NT2/D1 (cell line): ENCODE measurements around the gene SRGAP1.

Experiments used
- DNase-seq: peaks from one replicate; pipeline ENCODE4 v3.0.0-alpha.2; 2011; ENCODE audit warnings: low read depth, low spot score
- H3K27me3 ChIP-seq: 2 replicates; pipeline ENCODE4 v1.6.0; 2011; ENCODE audit warnings: mild to moderate bottlenecking; ENCODE audit not compliant: insufficient read length, insufficient read depth
- H3K36me3 ChIP-seq: 2 replicates; pipeline ENCODE4 v1.6.1; 2011; ENCODE audit warnings: mild to moderate bottlenecking, low read length, mixed read lengths; ENCODE audit not compliant: insufficient read depth, insufficient read length
- H3K4me1 ChIP-seq: 2 replicates; pipeline ENCODE4 v1.5.1; 2011; ENCODE audit not compliant: insufficient read depth, insufficient read length
- H3K4me3 ChIP-seq: 2 replicates; pipeline ENCODE4 v1.5.1; 2011; ENCODE audit warnings: low read depth; ENCODE audit not compliant: insufficient read length
- H3K9ac ChIP-seq: 2 replicates; pipeline ENCODE4 v1.6.0; 2011; ENCODE audit warnings: low read depth; ENCODE audit not compliant: insufficient read length
- H3K9me3 ChIP-seq: 2 replicates; pipeline ENCODE4 v1.5.1; 2011; ENCODE audit warnings: mild to moderate bottlenecking, low read length; ENCODE audit not compliant: insufficient read depth
- SUZ12 ChIP-seq: IDR thresholded peaks from 2 replicates; pipeline ENCODE4 v1.6.1; 2011; ENCODE audit not compliant: insufficient read length, insufficient read depth; ENCODE audit errors: extremely low read depth
- YY1 ChIP-seq: IDR thresholded peaks from 2 replicates; pipeline ENCODE4 v1.6.1; 2011; ENCODE audit not compliant: insufficient read length, insufficient read depth
- ZNF274 ChIP-seq: IDR thresholded peaks from 2 replicates; pipeline ENCODE4 v1.6.1; 2011; ENCODE audit warnings: mild to moderate bottlenecking, low read depth, low read length

The SRGAP1 gene

DNA sequence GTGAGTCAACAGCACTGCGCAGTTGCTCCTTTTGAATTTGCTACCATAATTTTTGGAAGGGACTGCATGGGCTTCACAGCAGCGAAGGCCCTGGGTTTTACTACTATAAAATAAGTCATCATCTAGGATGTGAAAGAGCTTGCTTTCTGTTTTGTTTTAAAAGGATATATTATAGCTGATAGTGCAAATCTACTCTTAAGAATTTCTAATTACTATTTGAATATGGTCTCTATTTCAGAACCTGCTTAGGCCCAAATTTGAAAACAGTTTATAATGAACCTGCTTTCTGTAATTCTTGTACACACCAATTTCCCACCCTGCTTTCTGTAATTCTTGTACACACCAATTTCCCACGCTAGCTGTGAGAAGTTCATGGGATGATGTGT lies 73.0 kb downstream of the SRGAP1 start:
- TF ChIP-seq ZNF274 (no peak), SUZ12 (no peak), YY1 (no peak)
- H3K9ac ChIP-seq, result no peak overlapping the region

DNA sequence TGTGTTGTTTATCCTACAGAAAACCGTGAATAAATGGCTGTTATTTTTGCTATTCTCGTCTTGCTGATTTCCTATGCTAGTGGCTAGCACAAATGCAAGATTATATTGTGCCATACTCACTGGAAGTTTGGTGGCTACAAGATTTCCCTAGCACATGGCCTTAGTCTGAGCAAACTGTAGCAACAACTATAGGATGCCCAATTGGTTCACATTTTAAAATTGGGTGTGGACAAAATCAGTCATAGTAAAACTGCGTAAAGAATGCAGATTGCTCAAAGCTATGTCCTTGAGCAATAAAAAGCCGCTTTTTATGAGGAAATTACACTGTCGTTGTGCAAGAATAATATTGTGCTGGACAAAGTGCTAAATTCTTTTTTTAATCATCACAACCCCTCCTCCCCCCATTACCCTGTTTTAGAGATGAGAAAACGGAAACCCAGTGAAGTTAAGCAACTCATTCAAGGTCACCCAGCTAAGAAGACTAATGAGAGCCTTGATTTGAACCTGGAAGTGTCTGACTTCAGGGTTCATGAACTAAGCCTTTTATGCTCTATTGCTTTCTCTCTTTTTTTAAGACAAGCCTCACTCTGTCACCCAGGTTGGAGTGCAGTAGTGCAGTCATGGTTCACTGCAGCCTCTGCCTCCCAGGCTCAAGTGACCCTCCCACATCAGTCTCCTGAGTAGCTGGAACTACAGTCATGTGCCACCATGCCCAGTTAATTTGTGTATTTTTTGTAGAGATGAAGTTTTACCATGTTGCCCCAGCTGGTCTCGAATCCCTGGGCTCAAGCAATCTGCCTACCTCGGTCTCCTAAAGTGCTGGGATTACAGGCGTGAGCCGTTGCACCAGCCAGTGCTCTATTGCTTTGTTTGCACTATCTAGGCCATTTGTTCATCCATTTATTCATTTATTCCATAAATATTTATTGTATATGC lies 73.6 kb downstream of the SRGAP1 start:
- H3K27me3 ChIP-seq, result no peaks in the 10 kb centered on the region
- H3K36me3 ChIP-seq, result no peaks in the 10 kb centered on the region
- no peak overlapping the region for H3K4me3 ChIP-seq
- DNase-seq, result no peak
- TF ChIP-seq ZNF274, result no peak
- TF ChIP-seq SUZ12, result no peak
- TF ChIP-seq YY1, result no peak
- no peak overlapping the region for H3K9ac ChIP-seq
- H3K4me1 ChIP-seq, result no peaks in the 10 kb centered on the region
- no peaks in the 10 kb centered on the region for H3K9me3 ChIP-seq

More for the DNA sequence above, 73.0 kb downstream of the SRGAP1 start:
- DNase-seq, result no peak
- H3K36me3 ChIP-seq, result no peaks in the 10 kb centered on the region
- no peaks in the 10 kb centered on the region for H3K27me3 ChIP-seq
- no peaks in the 10 kb centered on the region for H3K9me3 ChIP-seq
- no peaks in the 10 kb centered on the region for H3K4me1 ChIP-seq
- H3K4me3 ChIP-seq, result no peak overlapping the region

DNA sequence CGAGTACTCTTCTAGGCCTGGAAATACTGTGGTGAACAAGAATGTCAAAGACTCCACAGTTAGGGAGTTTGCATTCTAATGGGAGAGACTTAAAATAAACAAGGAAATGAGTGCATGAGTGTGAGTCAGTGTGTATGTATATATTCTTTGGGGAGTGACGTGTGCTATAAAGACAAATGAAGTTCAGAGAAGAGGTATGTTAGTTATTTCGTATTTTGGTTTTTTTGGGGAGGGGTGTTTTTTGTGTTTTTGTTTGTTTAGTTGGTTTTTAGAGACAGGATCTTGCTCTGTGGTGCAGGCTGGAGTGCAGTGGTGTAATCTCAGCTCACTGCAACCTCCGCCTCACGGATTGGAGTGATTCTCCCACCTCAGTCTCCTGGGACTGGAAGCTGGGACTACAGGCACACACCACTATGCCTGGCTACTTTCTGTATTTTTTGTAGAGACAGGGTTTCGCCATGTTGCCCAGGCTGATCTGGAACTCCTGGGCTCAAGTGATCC lies 74.3 kb downstream of the SRGAP1 start:
- no peaks in the 10 kb centered on the region for H3K27me3 ChIP-seq
- H3K36me3 ChIP-seq, result no peaks in the 10 kb centered on the region
- no peak overlapping the region for H3K9ac ChIP-seq
- H3K4me1 ChIP-seq, result no peaks in the 10 kb centered on the region
- DNase-seq, result no peak
- TF ChIP-seq SUZ12 (no peak), ZNF274 (no peak), YY1 (no peak)
- no peak overlapping the region for H3K4me3 ChIP-seq
- H3K9me3 ChIP-seq, result no peaks in the 10 kb centered on the region

GRCh38 chr12:63919756-63920155 lies 75.3 kb downstream of the SRGAP1 start:
- H3K27me3 ChIP-seq, result no peaks in the 10 kb centered on the region
- no peak for DNase-seq
- no peak overlapping the region for H3K9ac ChIP-seq
- H3K4me3 ChIP-seq, result no peak overlapping the region
- no peaks in the 10 kb centered on the region for H3K4me1 ChIP-seq
- TF ChIP-seq SUZ12 (no peak), ZNF274 (no peak), YY1 (no peak)
- no peaks in the 10 kb centered on the region for H3K9me3 ChIP-seq
- no peaks in the 10 kb centered on the region for H3K36me3 ChIP-seq

DNA sequence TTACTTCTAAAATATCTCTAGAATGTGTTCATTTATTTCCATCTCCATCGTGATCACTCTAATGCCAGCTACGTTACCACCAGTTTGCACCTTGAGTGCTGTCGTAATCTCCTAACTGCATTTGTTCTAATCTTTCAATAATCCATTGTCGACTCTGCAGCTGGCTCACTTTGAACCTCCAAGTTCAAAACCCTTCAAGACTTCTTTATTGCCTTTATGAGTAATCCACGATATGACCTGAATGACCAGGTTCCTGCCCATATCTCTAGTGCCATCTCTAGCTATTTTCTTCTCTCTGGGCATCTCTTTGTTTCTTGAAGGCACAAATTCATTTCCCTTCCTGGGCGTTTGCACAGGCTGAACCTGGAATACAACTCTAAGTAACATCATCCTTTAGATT lies 76.7 kb downstream of the SRGAP1 start:
- Histone ChIP-seq H3K4me1 (no peaks in the 10 kb centered on the region), H3K27me3 (no peaks in the 10 kb centered on the region), H3K9me3 (no peaks in the 10 kb centered on the region), H3K36me3 (no peaks in the 10 kb centered on the region), H3K4me3 (no peak overlapping the region), H3K9ac (no peak overlapping the region)
- no peak for TF ChIP-seq SUZ12
- no peak for TF ChIP-seq ZNF274
- TF ChIP-seq YY1, result no peak
- no peak for DNase-seq

- no peak overlapping the region for H3K4me3 ChIP-seq
- H3K4me1 ChIP-seq, result no peaks in the 10 kb centered on the region
- DNase-seq, result no peak
- no peak for TF ChIP-seq ZNF274
- TF ChIP-seq YY1, result no peak
- TF ChIP-seq SUZ12, result no peak
- H3K36me3 ChIP-seq, result no peaks in the 10 kb centered on the region
- H3K9me3 ChIP-seq, result no peaks in the 10 kb centered on the region
- H3K9ac ChIP-seq, result no peak overlapping the region
- no peaks in the 10 kb centered on the region for H3K27me3 ChIP-seq
Observed at GRCh38 chr12:63922474-63922873, 78.0 kb downstream of the SRGAP1 start.

DNA sequence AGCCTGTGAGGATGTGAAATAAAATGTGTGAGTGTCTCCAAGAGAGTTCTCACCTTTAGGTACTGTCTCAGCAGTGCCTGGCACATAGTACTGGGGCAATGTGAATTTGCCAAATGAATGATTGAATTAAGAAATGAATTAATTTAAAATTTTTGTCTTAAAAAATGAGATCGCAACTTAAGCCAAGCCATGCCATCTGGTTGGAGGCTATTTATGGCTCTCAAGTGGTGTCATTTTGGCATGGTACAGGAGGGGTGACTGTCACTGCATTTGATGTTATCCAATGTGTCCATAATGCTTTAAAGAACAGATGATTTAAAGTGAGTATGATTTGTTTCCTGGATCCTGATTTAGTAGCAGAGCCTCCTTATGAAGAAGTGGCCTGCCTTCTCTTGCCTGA lies 80.3 kb downstream of the SRGAP1 start:
- no peak for DNase-seq
- H3K9me3 ChIP-seq, result no peaks in the 10 kb centered on the region
- H3K9ac ChIP-seq, result no peak overlapping the region
- H3K4me1 ChIP-seq, result no peaks in the 10 kb centered on the region
- no peak overlapping the region for H3K4me3 ChIP-seq
- TF ChIP-seq YY1, result no peak
- TF ChIP-seq SUZ12, result no peak
- no peak for TF ChIP-seq ZNF274
- no peaks in the 10 kb centered on the region for H3K36me3 ChIP-seq
- no peaks in the 10 kb centered on the region for H3K27me3 ChIP-seq
